HG02970 (cell line): Measurements from ENCODE around the gene CRY1.
"Not testable (repeated sequence)": the region's sequence is repeated elsewhere in the genome, so short reads cannot be mapped to it uniquely, and the experiment has no call there.

ENCODE experiments used
- ATAC-seq: cut with Tn5 transposase; IDR thresholded peaks from one replicate; pipeline ENCODE4 v1.9.1; 2021; ENCODE audit warnings: mild to moderate bottlenecking, moderate library complexity, moderate number of reproducible peaks; ENCODE audit not compliant: unreplicated experiment, low FRiP score

Gene CRY1

GRCh38 chr12:107073266-107073665 is 20.1 kb downstream of the CRY1 start:
- ATAC-seq: not testable (repeated sequence)

GRCh38 chr12:107066691-107067090 is 26.7 kb downstream of the CRY1 start:
- no peak for ATAC-seq

DNA sequence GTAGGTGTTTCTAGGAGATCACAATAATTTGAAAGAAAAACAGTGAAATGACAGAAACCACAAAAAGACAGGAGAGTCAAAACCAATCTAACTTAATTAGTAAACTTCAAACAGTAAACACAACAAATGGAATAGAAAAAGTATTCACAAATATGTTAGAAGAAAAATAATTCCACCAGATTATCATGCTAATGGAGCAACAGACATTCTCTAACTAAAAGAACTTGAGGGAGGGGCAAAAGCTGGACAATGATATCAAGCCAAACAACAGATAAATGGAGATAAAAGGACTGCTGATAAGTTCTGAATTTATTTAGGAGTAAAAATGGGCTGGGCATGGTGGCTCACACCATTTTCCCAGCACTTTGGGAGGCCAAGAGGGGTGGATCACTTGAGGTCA is 28.7 kb downstream of the CRY1 start:
- ATAC-seq: no peak

- no peak for ATAC-seq
Observed at GRCh38 chr12:107064243-107064642, 29.1 kb downstream of the CRY1 start.

GRCh38 chr12:107058190-107058589 is 35.2 kb downstream of the CRY1 start:
- no peak for ATAC-seq

DNA sequence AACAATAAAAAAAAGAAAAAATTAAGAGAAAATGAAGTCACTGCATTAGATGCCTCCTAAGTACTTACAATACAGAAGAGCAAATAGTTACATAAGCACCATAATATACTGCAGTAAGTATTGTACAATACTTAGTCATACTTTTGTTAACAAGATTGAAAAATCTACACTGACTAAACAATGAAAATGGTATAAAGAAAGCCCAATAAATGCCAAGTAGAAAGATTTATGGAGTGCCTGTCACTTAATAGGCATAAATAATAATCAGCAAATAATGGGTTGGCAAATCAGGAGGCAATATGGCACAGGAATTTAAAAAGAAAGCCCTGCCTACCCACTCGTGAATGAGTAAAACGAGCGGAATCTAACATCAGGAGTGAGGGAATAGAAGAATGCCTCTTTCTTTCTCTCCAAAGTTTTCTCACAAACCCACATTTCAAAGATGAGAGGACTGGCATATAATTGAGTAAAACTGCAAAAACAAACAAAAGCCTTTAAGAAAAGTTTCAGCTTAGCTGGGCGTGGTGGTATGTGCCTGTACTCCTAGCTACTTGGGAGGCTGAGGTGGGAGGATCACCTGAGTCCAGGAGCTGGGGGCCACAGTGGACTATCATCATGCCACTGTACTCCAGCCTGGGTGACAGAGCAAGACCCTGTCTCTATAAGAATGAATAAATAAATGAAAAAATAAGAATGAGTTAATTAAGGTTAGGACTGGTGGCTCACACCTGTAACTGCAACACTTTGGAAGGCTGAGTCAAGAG is 36.1 kb downstream of the CRY1 start:
- no peak for ATAC-seq

DNA sequence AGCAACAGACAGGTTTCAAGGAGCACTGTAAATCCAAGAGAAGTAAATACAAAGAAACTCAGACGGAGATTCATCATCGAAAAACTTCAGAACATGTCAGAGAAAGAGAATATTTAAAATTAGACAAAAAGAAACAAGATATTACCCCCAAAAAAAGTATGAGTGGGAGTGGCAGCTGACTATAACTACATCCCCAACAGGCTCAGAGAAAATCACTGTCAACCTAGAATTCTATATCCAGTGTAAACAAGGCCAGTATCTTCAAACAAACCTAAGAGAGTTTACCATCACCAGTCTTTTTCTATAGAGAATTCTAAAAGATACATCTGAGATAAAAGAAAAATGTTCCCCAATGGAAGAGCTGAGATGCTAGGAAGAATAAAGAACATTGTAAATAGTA is 39.6 kb downstream of the CRY1 start:
- ATAC-seq: no peak

DNA sequence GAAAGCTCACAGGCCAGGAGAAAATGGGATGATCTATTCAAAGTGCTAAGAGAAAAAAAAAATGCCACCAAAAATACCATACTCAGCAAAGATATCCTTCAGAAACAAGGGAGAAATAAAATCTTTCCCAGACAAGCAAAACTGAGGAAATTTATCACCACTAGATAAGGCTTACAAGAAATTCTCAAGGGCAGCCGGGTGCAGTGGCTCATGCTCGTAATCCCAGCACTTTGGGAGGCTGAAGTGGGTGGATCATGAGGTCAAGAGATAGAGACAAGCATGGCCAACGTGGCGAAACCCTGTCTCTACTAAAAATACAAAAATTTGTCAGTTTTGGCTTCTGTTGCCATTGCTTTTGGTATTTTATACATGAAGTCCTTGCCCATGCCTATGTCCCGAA is 48.2 kb downstream of the CRY1 start:
- ATAC-seq: no peak

- no peak for ATAC-seq
Observed at GRCh38 chr12:107042801-107043200, 50.5 kb downstream of the CRY1 start.

- no peak for ATAC-seq
Observed at GRCh38 chr12:107035733-107036132, 57.6 kb downstream of the CRY1 start.

DNA sequence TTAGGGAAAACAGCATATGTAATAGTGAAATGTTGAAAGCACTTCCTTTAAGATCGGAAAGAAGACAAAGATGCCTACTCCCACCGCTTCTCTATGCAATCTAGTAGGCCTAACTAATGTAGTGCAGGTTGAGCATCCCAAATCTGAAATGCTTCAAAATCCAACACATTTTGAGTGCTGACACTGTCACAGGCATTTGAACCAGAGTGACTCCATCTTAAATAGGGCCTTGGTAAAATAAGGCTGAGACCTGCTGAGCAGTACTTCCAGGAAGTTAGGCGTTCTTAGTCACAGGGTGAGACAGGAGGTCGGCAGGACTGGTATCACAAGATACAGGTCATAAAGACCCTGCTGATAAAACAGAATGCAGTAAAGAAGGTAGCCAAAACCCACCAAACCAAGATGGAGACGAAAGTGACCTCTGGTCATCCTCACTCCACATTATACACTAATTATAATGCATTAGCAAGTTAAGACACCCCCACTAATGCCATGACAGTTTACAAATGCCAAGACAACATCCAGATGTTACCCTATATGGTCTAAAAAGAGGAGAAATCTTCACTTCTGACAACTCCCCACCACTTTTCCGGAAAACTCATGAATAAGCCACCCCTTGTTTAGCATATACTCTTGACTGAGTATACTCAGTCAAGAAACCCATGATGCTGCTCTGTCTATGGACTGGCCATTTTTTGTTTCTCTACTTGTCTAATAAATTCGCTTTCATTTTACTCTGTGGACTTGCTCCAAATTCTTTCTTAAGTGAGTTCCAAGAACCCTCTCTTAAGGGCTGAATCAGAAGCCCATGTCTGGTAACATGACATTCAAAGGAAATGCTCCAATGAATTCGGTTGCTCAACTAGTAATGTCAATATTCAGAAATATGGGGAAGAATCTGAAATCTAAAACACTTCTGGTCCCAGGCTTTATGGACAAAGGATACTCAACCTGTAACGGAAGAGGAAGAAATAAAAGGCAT is 59.3 kb downstream of the CRY1 start:
- no peak for ATAC-seq

- no peak for ATAC-seq
Observed at GRCh38 chr12:107032266-107032665, 61.1 kb downstream of the CRY1 start.

DNA sequence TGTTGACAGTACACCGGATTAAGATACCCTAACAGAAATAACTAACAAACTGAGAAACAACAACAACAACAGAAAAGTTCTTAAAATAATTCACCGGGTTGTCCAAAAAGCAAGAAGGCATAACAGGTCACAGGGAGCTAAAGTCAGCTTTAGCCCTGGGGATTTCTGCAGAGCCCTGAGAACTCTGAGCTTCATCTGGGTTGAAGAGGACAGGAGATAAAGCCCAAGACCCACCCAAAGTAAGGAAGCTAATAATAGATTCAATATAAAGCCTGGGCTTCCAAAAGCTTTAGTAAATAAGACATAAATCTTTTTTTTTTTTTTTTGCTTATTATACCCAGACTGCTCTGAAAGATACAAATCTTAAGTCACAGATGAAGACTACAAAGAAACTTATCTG is 62.3 kb downstream of the CRY1 start:
- no peak for ATAC-seq

GRCh38 chr12:107029081-107029480 is 64.3 kb downstream of the CRY1 start:
- no peak for ATAC-seq

DNA sequence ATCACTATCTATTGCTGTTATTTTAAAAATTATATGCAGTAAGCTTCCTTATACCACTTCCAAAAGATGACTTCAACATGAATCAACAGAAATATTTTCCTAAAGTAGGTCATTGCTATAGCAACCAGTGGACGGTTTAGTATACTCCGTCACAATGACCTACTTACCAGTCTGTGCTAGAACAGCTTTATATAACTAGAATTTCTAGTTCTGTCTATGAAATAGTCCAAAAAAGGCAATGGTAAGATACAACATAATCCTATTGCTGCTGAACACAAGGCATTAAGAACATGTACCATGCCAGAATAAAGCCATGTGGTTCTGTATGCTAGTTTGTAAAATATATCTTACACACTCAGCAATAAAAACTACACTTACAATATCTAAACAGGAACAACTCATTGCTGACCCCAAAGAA is 65.7 kb downstream of the CRY1 start:
- no peak for ATAC-seq

- no peak for ATAC-seq
Observed at GRCh38 chr12:107026806-107027635, 66.3 kb downstream of the CRY1 start.

DNA sequence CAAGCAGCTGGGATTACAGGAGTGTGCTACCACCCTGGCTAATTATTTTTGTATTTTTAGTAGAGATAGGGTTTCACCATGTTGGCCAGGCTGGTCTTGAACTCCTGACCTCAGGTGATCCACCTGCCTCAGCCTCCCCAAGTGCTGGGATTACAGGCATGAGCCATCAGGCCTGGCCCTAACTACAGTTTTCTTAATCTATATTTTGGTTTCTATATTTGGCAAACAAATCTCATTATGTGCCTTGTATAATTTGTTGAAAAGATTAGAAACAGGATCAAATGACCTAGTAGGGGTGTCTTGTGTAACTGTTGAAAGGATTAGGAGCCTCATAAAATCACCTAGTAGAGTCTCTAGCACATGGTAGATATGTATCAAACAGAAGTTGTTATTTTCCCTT is 67.0 kb downstream of the CRY1 start:
- not testable (repeated sequence) for ATAC-seq

DNA sequence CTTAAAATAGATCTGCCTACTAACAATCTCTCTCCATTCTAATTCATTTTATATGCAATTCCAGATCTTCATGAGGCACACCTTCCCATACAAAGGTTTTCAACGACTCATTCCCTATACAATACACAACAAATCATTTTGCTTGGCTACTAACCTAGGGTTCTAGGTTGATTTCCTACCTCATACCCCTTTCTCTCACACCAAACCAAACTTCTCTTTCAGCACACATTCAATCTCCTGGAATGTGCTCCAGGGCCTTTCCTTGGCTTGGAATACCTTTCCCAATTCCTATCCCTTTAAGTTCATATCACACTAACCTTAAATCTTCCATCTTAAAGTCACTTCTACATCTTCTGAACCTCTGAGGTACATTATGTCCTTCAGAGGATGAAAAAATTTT is 67.7 kb downstream of the CRY1 start:
- ATAC-seq: no peak

DNA sequence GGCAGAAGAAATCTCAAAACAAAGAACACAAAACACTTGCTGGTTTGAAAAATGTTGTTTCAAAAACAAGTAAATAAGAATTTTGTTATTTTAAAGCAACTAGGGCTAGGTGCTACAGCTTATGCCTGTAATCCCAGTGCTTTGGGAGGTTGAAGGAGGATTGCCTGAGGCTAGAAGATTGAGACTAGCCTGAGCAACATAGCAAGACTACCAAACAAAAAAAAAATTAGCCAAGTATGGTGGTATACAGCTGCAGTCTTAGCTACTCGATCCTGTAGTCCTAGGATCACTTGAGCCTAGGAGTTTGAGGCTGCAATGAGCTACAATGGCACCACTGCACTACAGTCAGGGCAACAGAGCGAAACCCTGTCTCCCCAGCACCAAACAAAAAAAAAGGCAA is 73.8 kb downstream of the CRY1 start:
- ATAC-seq: no peak

DNA sequence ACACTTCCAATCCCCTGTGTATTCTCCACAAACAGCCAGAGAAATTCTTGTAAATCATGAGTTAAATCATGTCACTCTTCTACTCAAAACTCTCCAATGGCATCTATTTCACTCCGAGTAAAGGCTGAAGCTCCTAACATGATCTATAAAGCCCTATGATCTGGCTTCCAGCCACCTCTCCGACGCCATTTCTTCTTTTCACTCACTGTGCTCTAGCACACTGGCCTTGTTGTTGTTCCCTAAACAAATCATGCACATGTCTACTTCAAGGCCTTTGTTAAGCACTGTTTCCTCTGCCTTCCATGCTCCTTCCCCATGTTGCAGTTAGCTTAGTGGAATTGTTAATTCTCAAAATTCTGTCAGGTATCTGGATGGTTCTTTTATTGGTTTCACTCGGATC is 76.3 kb downstream of the CRY1 start:
- ATAC-seq: no peak

DNA sequence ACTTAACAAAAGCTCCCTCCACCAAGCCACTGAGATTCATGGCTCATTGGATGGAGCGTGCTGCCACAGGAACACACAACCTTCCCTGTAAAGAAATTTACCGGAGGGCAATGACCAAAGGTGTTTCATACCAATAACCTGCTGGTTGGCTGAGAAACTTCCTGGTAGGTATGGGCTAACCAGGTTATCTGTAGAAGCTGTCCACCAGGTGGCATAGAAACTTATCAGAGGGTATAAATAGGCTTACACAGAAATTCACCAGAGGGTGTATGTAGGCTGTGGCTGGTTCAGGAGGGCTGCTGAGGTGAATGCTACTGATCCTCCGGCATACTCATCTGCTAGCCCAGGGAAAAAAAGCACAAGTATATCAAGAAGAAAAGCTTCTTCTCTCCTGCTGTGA is 79.3 kb downstream of the CRY1 start:
- ATAC-seq: no peak
